ENCODE data around the gene KLHL7.
"Not testable (repeated sequence)": the region's sequence is repeated elsewhere in the genome, so short reads cannot be mapped to it uniquely, and the experiment has no call there.

Gene KLHL7

DNA sequence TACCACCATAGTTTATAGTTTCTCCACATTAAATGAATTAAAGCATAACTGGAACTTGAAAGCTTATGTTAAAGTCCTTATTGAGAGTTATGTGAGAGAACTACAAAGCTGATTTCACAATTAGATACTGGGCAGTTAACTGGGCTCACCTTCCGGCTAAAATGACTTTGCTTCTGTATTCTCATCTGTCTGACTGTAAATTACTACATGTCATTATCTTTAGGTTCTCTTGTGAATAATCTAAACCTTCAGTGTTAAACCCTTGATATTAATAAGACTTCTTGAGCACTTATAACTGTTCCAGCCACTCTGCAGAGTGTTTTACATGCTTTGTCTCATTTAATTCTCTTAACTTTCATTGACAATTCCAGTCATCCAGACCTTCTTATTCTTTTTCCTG is 3.9 kb downstream of the KLHL7 start:
- DNase-seq = no peak

DNA sequence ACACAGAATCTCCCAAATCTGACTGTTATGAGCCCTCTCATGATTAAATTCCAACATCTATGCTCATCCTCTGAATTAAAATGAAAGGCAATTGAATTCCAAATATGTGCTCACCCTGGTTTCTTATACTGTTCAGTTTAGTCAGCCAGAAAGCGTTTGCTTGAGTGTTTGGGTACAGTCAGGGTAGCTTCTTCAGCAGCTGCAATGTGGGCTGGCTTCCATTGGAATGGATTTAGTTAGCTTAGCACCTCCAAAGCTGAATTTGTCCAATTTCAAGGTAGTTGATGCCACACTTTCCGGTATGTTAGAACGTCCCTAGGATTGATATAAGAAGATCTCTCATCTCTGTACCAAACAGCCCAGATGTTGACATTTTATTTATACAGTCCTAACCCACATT is 9.3 kb downstream of the KLHL7 start:
- DNase-seq = no peak

GRCh38 chr7:23115991-23116390 is 10.4 kb downstream of the KLHL7 start:
- DNase-seq = no peak

DNA sequence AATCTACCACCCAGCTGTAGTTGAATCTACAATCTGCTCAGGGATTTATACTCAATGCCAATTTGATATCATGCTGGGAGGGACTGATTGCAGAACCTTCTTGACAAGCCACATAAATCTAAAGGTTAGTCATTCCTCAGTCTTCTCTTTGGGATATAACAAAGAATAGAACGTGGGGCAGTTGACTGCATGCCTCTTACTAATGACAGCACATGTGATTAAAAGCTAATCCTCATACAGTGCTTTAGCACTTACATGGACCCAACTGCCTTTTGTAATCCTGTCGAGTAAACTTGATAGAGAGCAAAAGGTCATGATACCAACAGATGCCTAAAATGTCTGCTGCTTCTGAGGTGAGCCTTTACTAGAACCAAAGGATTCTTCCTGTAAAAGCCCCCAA is 12.3 kb downstream of the KLHL7 start:
- no peak for DNase-seq

DNA sequence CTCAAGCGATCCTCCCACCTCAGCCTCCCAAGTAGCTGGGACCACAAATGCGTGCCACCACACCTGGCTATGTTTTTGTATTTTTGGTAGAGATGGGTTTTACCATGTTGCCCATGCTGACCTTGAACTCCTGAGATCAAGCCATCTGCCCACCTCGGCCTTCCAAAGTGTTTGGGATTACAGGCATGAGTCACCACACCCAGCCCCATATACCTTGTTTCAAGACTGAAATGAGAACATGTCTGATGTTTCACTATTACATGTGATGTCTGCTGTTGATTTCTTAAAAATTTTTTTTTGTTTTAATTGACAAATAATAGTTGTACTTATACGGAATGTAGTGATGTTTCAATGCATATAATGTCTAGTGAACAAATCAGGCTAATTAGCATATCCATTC is 14.5 kb downstream of the KLHL7 start:
- no peak for DNase-seq

DNA sequence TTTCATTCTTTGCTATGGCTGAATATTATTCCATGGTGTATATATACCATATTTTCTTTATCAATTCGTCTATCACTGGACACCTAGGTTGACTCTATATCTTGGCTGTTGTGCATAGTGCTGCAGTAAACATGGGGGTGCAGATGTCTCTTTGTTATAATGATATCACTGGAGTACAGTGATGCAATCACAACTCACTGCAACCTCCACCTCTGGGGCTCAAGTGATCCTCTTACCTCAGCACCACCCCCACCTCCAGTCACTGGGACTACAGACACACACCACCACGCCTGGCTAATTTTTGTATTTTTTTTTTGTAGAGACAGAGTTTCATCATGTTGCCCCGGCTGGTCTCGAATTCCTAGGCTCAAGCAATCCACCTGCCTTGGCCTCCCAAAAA is 15.6 kb downstream of the KLHL7 start:
- no peak for DNase-seq

DNA sequence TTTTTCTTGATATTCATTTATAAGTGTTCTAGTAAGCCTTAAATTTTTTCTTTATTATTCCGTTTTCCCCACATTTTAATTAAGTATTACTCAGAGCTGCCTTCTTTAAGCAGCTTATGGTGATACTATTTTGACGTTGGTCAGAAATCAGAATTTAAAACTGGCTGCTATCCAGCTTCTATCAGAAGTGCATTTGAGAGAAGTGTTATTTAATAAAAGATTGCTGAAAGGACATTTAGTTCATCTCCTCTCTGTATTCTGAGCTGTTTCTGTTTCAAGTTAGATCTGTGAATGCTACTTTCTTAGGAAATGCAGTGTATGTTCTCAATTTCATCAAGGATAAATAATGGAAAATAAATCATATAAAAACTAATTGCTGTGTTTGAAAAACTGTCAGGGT is 17.4 kb downstream of the KLHL7 start:
- no peak for DNase-seq

DNA sequence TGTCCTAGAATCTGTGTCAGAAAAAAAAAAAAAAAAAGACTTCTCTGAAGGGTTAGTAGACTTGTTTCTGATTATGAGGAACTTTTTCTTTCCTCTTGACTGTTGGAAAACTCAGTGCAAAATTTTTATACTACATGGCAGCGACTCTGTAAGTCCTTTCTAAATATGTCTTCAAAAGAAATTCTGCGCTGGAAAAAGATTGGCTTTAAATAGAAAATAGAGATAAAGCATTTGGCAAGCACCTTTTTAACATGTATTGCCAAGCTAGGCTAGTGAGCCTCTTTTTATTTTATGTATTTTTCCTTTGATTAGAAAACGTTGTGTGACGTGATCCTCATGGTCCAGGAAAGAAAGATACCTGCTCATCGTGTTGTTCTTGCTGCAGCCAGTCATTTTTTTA is 17.9 kb downstream of the KLHL7 start:
- no peak for DNase-seq

DNA sequence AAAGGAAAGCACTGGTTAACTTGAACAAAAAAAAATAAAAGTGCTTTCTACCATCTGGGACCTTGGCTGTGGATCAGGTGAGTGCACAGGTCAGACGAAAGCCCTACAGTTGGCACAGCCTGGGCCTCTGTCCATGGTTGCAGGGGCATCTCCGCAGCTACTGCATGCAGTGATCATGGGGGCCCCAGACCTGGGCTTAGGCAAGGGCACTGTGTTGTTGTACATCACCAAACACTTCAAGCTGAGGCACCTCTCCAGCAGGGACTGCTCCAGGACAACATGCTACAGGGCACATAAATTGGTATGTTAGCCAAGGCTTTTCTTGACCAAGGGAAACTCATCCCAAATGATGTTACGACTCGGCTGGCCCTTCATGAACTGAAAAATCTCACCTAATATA is 23.5 kb downstream of the KLHL7 start:
- DNase-seq = no peak

GRCh38 chr7:23131799-23132198 is 26.2 kb downstream of the KLHL7 start:
- DNase-seq = not testable (repeated sequence)

GRCh38 chr7:23133797-23134196 is 28.2 kb downstream of the KLHL7 start:
- no peak for DNase-seq

- DNase-seq = no peak
Measured at GRCh38 chr7:23135755-23136154, 30.2 kb downstream of the KLHL7 start.

GRCh38 chr7:23136216-23136615 is 30.6 kb downstream of the KLHL7 start:
- DNase-seq = no peak

- no peak for DNase-seq
Measured at GRCh38 chr7:23157679-23158078, 52.1 kb downstream of the KLHL7 start.

- DNase-seq = no peak
Measured at GRCh38 chr7:23158546-23158945, 53.0 kb downstream of the KLHL7 start.

- no peak for DNase-seq
Measured at GRCh38 chr7:23161482-23161881, 55.9 kb downstream of the KLHL7 start.

- DNase-seq = no peak
Measured at GRCh38 chr7:23164846-23165245, 59.3 kb downstream of the KLHL7 start.

DNA sequence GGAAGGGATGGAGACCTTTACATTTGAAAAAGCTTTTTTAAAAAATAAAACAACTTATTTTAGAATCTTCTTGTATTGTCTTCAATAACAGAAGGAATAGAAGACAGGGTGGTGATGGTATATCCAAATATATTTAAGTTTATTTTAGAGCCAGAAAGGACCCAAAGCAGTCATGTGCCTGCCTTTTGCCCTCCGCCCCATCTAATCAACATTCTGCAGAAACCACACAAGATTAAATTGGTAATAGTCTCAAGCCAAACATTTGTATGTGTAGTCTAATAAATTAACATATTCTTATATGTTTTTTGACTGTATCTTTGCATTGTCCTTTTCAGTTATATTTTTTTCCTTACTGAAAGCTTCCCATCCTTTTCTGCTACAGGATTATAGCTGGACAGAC is 59.7 kb downstream of the KLHL7 start:
- no peak for DNase-seq

DNA sequence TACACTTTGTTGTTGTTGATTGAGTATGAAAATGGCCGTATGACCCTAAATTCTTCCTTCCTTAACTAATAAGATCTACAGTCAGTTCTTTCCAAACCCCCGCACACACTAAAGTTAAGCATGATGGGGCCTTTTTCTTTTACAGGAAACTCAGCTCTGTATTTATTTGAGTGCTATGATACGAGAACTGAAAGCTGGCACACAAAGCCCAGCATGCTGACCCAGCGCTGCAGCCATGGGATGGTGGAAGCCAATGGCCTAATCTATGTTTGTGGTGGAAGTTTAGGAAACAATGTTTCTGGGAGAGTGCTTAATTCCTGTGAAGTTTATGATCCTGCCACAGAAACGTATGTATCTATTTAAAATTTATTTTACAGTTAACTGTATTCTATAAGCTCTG is 62.1 kb downstream of the KLHL7 start:
- no peak for DNase-seq

- no peak for DNase-seq
Measured at GRCh38 chr7:23168111-23168885, 62.7 kb downstream of the KLHL7 start.

GRCh38 chr7:23175938-23176337 is 70.4 kb downstream of the KLHL7 start:
- peak; percentile 14 for DNase-seq

DNA sequence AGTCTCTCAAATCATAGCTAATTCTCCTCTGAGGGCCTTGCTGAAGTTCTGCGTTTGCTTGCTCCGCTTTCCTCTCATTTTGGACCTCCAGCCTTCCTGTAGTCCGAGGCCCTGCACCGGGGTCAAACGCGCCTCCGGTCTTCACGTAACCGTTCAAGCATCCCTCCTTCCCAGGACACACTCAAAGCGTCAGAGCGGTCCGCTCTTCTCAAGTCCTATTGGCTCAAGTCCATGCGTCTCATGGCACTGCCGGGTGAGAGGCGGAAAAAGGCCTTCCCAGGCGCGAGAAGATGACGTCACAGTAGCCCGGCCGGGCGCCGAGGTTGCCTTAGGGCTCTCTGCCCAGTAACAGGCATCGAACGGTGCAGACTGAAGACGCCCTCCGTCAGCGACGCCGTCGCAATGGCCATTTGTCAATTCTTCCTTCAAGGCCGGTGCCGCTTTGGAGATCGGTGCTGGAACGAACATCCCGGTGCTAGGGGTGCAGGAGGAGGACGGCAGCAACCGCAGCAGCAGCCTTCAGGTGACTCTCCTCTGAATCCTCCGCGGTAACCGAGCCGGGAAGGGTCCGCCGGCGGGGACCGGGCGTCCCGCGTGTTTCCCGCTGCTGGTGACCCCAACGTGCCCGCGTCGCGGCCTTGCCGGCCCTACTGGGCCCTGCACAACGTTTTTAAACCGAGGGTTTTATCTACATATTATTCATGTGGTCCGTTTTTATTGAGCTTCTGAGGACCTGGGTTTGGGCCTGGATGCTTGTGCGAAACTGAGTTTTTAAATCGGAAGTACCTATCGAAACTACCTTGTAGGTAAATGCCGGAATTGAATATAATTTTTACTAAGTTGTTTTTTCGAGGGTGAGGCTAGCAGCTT is 76.3 kb downstream of the KLHL7 start, which contains the start of gene NUP42:
Gene NUP42 (plus strand): TSS at position 365 of the 870 bp plus-strand sequence. CDS start 38 bp downstream, at position 403.
- DNase-seq = peak; percentile 99

DNA sequence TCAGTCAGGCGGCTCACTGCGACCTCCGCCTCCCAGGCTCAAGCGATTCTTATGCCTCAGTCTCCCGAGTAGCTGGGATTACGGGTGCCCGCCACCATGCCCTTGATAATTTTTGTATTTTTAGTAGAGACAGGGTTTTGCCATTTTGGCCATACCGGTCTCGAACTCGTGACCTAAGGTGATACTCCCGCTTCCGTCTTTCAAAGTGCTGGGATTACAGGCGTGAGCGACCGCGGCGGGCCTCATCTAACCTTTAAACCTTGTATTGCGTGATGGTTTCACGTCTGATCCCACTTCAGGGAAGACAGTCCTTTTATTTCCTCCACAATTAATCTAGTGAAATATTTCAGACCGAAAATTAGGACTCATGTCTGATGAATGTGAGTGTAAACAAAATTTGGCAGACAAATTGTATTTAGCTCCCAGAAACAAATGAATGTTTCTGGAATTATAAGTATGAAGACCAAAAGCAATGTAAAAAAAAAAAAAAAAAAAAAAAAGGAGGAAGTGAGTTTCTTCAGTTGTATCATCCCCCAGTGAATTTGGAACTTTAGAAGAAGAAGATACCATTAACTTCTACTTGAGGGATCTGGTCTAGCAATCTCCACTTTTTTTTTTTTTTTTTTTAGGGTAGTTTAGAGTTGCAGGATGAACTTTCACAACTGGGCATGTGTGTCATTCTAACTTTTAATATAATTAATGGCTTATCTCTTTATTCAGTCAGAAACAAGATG is 77.9 kb downstream of the KLHL7 start:
- peak; percentile 54 for DNase-seq
